DMS153 treated with DMSO at 0.1 percent for 48 hours (cell line): ENCODE measurements around the gene LSS.
A peak's percentile ranks its signal among the peaks of the same experiment; 100 is the strongest.
"Not testable (repeated sequence)": the region's sequence is repeated elsewhere in the genome, so short reads cannot be mapped to it uniquely, and the experiment has no call there.

ENCODE experiments used
- DNase-seq: peaks from one replicate; lab custom pipeline; 2025; ENCODE audit not compliant: unreplicated experiment; lab: John Stamatoyannopoulos, UW

The LSS gene

DNA sequence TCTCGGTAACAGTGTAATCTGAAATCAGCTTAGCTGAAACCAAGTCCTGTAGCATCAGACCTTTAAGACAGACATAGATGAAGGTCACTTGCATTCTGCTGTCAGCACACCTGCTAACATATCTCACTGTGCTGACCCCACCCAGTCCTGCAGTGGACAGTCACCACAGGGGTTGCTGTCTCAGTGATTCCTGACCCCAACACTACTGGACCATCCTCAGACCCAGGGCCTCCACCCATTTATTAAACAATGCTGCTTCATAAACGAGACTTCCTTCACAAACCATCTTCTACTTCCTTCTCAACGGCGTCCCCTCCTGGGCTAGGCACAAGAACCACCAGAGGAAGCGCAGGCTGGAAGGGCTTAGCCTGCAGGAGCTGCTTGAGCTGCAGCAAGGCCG, 17.8 kb upstream of the LSS start:
- DNase-seq, result no peak

DNA sequence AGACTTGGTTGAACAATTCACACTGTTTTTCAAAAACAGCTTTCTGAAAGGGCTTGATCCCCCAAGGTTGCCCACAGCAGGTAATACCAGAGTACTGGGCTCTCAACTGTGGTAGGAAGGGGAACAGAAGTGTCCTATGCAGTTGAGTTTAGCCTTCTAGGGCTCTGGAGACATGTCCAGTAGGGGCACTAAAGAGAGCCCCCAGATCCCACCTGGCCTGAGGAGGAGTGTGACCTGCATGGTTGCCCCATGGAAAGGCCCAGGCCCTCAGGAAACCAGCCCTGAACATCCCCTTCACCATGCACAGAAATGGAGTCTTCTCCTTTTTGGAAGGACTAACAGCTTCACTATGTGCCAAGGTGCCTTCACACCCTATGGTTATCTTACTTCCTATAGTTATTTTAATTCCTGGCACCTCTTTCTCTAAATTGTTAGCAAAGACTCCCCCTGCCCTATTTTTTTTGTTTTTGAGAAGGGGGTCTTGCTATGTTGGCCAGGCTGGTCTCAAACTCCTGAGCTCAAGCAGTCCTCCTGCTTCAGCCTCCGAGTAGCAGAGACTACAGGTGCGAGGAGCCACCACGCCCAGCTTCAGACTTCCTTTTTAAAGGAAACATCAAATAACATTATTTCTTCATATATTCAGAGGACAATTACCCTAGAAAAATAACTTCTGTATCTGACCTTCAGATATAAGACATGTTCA, 16.8 kb upstream of the LSS start:
- no peak for DNase-seq

DNA sequence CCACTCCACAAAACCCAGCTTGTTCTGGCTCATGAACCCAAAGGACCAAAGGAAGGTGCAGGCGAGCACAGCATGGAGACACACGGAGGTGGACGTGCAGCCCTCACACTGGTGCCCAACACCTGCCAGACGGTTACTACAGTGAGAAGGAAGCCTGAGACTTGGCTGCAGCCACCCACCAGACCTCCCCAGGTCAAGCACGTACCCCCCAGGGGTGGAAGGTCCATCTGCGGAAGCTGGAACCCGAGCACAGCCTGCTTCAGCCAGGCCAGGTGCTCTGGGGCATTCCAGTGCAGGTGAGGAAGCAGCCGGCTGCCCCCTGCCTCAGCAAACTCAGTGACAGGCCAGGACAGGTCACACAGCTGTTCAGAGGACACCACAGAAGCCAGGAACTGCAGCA, 16.0 kb upstream of the LSS start:
- no peak for DNase-seq

DNA sequence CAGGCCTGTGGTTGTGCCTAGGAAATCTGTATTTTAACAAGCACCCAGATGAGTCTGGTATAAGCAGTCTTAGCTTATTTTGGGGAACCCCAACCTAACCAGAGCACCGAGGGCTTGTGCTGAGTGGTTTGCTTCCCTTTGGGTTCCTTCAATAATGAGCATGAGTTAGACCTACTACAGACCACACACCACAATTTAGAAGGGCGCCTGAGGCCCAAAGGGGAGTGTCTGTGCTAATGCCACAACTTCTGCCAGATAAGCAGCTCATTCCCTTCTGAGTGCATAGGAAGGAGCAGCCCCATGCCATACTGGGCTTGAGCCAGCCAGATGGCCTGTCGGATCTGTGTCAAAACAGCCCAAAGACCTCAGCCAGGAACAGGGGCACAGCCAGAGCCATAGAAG, 15.4 kb upstream of the LSS start:
- no peak for DNase-seq

DNA sequence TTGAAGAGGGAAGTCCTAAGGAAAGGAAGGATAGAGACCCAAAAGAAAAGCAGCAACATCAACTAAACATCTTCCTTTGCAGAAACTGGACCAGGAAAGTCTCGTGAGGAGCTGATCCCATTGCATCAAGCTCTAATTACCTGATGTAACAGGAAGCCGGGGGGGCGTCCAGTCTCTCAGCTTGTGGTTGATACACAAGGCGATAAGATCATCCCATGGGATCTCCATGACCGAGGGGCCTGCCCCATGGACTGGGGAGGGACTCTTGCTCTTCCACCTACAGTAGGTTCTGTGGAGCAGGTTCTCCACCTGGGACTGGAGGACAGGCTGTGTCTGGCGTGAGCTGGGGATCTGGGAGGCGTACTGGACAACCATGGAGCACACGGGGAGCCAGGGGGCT, 14.8 kb upstream of the LSS start:
- no peak for DNase-seq

DNA sequence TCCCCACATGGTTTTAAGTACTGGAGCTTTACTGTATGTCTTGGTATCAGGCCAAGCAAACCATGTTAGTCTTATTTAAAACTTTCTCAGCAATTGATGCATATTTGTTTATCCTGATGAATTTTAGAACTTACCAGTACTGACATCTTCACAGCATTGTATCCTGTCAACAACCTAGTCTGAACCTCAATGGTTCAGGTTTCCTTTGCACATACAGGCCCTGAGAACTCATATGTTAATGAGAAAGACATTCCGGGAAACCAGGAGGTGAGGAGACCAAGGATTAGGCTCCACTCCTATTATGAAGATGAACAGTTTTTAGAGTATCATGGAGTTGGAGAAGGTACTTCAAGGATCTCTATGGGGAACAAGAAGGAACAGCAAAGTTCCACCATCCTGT, 13.0 kb upstream of the LSS start:
- DNase-seq, result not testable (repeated sequence)

DNA sequence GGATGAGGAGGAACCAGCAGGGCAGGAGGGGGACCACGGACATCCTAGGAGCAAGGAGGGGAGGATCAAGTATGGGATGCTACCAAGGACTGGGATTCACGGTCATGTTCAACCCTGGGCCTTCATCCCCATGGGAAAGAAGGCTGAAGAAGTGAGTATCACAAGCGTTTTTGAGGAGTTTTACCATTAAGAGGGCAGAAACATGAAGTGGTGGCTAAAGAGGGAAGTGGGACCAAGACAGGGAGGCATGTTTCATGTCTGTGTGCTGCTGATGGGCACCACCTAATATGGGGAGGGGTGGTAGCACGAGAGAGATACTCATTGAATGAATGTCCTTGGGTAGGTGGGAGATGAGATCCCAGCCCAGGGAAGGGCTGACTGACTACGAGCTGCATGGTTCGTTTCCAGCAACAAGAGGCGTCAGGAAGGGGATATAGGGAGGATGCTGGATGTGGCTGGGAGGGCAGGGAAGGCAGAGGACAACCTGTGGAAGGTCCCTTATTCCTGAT, 11.3 kb upstream of the LSS start:
- DNase-seq, result no peak

DNA sequence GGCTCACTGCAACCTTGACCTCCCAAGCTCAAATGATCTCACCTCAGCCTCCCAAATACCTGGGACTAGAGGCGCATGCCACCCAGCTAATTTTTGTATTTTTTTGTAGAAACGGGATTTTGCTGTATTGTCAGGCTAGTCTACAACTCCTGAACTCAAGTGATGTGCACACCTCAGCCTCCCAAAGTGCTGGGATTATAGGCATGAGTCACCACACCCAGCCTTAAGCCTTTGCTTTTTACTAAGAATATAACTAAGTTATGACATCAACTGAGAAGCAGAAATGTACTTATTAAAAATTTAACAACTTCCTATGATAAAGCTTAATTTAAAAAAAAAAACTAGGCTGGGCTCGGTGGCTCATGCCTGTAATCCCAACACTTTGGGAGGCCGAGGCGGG, 8.9 kb upstream of the LSS start:
- DNase-seq, result no peak

DNA sequence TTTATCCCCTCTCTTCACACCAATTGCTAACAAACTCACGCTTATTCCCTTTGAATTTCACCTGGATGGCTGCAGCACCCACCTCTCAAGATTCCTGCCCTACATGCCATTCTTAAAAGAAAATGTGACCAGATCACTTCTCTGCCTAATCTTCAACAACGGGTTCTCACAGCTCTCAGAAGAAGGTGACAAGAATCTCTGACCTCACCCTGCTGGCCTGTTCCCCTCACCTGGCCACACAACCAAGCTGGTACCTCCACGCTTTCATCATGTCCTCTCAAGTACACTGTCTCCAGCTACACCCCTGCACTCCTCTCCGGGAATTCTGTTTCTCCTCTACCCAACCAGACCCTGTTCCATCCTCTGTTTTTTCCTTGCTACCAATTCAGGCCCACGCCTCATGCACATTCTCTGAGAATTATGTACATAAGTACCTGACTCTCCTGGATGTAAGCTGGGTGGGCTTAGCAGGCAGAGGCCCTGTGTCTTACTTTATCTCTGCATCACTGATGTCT, 5.9 kb upstream of the LSS start:
- DNase-seq, result no peak

DNA sequence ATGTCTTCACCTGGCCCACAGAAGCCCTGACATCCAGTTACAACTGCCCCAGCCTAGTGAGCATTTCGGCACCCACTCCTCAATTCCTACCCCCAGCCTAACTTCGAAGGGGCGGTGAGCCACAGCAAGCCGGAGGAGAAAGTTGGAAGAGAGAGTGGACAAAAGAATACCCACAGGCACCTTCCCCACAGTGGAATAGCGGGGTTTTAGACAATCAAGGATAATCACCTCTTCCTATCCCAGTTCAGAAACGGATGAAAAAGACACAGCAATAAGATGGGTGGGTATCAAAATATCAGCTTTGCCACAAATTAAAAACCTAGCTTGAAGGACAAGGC, 1.3 kb upstream of the LSS start:
- DNase-seq, result no peak

DNA sequence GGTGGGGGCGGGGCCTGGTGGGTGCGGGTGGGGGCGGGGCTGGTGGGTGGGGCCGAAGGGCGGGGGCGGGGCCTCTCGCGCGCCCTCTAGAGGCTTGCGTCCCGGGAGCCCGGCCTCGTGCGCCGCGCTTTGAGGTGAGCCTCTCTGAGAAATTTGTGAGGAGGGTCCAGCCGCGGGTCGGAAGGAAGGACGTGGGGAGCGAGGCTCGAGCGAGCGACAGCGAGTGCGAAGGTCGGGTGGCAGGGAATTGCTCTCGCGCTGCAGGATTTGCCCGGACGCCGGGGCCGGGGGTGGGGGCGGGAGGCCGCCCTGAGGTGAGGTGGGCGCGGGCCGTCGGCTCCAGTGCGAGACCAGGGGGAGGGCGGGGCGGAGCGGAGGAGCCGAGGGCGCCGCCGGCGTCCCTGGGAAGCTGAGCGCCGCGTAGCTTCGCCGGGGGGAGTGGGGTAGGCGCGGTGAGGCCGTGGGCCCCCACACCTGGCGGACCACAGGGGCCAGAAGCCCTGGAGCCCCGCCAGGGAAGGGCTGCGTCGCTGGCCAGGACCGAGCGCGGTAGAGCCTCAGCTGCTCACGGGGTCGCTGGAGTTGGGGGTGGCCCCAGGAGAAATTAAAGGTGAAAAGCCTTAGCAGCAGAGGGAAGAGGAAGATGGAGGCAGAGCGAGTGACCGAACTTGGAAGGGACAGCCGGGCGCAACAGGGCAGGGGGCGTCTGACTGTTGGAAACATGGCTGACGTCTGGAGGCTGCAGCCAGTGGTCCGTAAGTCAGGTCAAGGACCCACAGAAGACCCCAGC, 754 bp upstream of the LSS start:
- peak; percentile 20 for DNase-seq

DNA sequence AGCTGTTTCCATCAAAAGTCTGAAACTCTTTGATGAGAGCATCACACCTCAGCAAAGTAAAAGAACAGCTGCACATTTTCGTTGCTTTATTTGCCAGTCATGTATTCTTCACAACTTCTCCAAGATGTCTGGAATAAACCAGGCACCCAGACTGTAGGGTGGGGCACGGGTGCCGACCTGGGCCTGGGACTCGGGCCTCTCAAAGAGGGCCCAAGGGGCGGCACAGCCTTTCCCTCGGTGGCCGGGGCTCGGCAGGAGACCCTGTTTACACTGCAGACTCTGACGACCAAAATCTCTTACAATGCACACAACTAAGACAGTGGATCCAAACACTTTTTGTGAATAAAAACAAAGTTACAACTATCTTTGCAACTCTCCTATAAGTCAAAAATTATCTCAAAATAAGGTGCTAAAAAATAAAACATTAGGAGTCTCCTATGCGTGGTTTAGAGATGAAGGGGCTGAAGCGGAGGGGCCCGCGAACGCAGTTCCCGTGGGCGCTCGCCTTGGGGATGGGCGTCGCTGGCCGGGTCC, 696 bp downstream of the LSS start:
- no peak for DNase-seq

DNA sequence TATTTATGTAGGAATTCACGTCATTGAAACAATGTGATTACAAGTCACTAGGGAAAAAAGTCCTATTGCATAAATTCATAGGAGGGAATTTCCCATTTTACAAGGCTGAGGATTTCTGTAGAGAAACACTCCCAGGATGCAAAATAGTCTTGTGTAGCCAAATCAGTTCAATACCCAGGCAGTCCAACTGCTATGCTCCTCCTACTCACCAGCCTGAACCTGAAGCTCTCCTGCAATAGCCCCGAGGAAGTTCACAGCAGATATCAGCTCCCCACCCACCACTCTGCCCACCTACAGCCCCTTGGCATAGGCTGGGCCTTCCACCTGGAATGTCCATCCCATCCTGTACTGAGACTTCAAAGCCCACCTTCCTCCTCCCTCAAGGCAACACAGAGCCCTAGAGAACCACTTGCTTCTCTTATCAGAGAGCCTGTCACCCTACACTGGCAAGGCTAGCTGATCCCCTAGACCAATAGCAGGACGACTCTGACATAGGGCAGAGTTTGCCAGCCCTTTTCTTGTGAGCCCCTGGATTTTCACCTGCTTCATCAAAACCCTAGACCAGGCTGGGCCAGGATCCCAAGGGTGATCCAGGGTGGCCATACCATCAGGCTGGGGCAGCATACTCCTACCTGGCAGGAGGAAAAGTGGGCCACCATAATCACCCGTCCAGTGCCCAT, 1.5 kb downstream of the LSS start:
- DNase-seq, result no peak

DNA sequence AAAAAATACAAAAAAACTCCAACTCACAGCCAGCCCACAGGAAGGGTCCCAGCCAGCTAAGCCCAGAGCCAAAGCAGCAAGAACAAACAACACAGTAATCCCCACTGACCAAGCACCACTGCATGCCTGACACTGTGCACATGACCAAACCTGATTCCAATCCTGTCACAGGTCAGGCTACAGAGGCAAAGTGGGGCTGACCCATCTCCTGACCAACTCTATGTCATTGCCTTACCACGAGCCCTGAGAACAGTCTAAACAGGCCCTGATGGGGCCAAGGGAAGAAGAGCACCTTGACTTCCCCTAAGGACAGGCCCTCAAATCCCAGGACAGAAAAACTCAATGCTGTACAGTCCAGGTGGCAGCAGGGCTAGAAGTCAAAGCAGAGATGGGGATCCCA, 2.4 kb downstream of the LSS start:
- no peak for DNase-seq

DNA sequence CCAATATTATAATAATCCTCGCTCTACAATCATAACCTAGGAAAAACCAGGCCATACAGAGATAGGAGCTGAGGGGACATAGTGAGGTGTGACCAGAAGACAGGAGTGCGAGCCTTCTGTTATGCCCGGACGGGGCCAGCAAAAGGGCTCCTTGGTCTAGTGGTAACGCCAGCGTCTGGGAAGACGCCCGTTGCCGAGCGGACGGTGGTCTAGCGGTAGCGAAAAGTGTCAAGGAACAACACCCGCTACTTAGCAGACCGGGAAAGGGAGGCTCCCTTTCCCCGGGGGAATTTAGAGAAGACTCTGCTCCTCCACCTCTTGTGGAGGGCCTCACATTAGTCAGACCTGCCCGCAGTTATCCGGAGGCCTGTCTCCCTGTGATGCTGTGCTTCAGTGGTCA, 4.9 kb downstream of the LSS start:
- DNase-seq, result not testable (repeated sequence)

DNA sequence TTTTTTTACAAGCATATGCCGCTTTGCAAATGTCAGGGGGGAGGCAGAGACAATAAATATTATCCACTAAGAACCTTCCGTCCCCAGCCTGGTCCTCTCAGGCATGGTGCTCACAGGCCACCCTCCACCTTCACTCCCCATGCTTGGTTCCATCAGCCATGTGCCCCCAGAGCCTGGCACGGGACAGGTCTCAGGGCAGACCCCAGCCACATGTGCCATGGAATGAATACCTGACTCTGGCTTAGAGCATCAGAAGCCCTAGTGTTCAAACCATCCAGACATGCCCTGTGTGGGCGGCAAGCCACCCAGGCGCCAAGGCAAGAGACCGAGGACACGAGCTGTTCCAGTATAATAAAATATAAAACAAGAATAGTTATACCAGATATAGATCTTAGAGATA, 5.4 kb downstream of the LSS start:
- DNase-seq, result no peak

DNA sequence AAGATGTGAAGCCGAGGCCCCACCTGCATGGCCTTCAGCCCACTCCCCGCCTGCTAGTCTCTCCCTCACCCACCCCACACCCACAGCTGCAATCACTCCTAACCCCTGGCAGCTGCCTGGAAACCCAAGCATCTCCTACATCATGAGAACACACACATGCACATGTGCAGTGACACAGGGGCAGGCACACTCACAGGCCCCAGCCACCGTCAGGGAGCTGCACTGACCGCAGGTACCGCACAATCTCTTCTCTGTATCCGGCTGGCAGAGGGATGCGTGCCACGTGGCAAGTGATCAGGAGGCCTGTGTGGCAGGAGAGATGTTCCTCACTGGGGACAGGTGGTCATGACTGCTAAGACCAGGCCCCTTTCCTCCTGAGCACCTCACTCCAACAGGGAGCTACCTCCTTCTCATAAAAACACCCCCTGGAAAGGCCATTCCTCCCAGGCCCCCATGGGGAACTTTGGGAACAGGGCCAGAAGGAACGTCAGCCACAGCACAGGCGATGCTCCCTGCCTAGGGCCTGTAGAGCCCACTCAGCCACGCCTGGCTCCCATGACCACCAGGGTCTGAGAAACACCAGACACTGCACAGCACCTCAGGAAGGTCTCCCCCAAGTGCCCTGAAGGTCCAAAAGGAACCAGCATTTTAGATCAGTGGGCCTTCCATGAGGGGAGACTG, 6.0 kb downstream of the LSS start:
- no peak for DNase-seq

DNA sequence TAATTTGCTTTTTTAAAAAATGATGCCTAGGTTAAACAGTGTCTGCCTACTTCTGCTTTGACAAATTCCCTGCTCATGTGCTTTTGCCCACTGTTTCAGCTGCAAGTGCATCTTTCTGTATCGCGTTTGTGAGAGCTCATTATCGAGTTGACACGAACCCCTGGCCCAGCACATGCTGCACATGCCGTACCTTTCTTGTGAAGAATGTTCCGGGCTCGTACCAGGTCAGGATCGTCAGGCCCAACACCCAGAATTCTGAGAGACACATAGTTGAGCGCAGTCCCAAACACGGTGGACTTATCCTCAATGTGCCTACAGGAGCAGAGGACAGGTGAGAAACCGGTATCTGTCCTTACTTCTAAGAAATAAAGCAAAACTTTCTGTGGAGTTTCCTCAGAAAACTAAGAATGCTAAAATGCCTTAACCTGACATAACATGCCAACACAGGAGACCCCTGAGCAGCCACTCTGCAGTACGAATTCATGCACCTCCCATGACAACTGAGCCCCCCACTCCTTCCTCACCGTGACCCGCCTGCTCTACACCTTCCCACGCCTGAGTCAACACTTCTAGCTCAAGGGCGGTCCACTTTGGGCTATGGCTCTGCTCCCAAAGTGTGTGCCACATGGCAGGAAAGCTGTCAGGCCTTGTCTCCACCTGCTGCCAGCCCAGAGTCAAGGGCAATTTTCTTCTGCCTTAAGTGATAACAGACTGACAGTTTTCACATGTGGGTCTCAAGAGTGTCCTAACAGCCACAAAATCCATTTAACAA, 6.7 kb downstream of the LSS start:
- no peak for DNase-seq

DNA sequence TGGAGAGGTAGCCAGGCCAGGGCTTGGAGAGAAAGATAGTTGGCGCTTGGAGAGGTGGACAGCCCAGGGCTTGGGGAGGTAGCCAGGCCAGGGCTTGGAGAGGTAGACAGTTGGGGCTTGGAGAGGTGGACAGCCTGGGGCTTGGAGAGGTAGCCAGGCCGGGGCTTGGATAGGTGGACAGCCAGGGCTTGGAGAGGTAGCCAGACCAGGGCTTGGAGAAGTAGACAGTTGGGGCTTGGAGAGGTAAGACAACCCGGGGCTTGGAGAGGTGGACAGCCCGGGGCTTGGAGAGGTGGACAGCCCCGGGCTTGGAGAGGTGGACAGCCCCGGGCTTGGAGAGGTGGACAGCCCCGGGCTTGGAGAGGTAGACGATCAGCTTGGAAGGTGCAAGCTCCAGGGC, 7.7 kb downstream of the LSS start:
- DNase-seq, result no peak

DNA sequence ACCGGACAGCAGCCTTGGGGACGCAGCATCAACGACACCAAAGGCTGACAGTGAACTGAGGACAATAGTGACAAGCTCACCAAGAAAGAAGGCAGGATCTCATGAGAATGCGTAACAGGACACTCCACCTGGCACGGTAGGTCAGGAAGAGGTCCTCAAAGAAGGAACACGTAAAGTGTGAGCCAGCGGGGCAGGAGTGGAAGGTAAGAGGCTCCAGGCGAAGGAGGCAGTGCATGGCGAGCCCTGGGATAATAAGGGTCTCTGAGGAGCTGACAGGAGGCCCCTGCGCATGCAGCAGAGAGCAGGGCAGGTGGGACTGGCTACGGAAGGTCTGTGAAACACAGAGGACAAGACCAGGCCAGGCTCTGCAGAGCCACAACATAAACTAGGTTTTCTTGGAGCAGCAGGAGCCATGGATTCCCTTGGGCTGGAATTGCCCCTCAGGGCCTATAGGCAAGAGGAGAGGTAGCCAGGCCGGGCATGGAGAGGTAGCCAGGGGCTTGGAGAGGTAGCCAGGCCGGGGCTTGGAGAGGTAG, 8.2 kb downstream of the LSS start:
- DNase-seq, result no peak
